Ecto neural progenitor cell (in vitro differentiated cells): ENCODE measurements around the gene TMTC2.
A peak's percentile ranks its signal among the peaks of the same experiment; 100 is the strongest.

Source experiments
- DNase-seq: peaks from one replicate; pipeline ENCODE4 v3.0.0-alpha.2; 2018; ENCODE audit warnings: low spot score

TMTC2 gene

DNA sequence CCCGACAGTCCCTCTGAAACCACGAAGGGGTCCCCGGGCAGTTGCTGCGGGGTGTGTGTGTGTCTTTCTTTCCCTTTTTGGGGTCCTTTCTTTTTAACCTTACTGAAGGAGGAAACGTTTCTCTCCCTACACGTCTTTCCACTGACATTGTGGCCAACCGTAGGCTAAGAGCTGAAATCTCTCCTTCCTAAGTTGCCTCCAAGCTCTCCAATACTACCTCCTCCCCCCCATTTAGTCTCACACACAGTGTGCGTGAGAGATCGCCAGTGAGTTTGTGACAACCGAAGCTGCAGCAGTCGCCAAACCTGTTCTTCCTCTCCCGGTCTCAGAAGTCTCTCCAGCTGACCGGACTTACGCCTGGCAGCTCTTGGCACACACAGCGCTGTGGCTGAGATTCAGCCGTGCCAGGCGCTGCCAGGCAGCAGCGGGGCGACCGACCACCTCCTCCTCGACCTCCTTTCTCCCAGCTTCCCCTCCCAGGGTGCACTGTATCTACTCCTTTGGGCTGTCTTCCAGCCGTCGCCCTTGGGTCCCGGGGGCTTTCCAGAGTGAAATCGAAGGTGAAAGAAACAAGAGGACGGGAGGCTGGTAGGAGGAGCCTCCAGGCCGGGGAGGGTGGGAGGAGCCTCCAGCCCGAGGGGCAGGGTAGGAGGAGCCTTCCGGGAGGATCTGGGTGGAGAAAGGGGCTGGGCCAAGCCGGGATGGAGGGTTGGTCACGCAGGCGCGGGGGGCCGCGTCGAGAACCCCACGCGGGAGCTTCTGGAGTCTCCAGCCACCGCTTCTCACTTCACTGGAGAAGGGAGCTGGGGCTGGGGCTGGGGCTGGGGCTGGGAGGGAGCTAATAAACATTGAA lies at the start of gene TMTC2:
Gene TMTC2 (plus strand): TSS at position 739 of the 853 bp plus-strand sequence.
- peak; percentile 96 for DNase-seq

- DNase-seq = no peak
Measured at GRCh38 chr12:82638324-82638723, 48.4 kb upstream of the TMTC2 start.

- no peak for DNase-seq
Measured at GRCh38 chr12:82644896-82645295, 41.8 kb upstream of the TMTC2 start.

GRCh38 chr12:82645414-82645813 lies 41.3 kb upstream of the TMTC2 start:
- DNase-seq = no peak

- DNase-seq = no peak
Measured at GRCh38 chr12:82647853-82648252, 38.9 kb upstream of the TMTC2 start.

DNA sequence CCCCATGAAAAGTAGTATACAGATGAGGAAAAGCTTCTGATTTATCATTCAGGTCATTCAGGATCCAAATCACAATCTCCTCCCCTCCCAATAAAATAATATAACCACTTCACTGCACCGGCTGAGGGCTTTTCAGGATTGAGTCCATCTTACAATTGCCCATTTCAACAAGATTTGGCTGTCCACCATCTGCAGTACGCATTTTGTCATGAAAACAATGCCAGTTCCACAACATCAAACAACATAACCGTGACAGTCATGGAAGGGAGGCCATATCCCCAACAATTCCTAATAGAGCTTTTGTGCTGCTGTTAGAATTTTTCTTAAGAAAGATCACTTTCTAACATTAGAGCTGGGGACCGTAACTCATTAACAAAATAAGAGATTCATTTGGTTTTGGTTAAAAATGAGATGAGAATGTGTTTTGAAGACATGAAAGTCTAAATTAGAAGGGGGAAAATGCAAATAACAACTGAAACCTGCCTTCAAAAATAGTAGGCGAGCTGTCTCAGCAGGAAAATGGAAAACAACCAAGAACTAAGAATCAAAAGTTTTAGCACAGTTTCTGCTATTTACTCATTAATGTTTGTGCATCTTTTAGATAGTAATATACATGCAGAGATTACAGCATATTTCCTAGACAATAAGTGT lies 38.3 kb upstream of the TMTC2 start:
- DNase-seq = no peak

DNA sequence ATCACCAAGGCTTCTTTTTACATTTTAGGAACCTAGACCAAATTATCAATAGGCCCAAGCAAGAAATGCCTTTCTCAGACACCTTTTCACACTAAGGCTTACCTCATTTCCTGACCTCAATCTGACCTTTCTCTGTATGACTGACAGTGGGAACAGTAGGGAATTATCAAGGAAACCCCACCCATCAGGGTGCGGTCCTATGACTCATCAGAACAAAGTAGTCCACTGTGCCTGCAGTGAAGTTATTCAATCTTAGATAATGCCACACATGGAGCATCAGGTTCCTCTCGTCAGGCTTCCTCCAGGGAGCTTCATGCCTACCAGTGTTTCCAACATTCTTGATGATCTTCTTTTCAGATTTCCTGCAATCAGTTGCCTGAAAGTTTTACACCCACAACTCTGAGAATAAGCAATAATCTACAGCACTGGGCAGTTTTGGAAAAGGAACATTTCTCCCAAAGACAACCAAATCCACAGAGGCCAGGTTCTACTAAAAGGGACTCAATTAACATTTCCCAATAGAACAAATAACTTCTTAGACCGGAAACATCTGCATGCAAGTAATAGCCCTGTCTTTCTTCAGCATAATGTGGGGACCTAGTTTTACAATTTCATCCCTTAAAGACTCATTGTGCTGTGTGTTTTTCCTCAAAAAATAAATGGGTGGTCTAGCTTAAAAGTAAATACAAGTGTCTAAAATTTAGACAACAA lies 35.9 kb upstream of the TMTC2 start:
- DNase-seq = no peak

GRCh38 chr12:82651489-82651888 lies 35.2 kb upstream of the TMTC2 start:
- DNase-seq = no peak

- DNase-seq = no peak
Measured at GRCh38 chr12:82652071-82652470, 34.6 kb upstream of the TMTC2 start.

DNA sequence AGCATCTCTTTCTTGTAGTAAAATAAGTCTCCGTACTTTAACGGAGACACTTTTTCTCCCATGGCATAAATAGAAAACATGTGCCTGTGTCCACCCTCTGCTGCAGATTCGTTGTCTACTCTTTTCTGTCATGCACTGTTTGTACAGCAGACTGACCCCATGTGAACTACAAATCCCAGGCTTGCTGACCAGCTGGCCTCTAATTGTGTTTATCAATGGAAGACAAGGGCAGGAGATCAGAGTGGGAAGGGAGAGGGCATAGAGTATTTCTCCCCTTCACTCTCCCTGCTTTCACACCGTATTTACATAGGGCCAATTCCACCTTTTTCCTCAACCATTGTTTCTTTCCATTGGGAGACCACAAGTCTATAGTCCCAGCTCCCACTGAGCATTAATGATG lies 31.0 kb upstream of the TMTC2 start:
- DNase-seq = no peak

- DNase-seq = no peak
Measured at GRCh38 chr12:82659343-82660207, 27.1 kb upstream of the TMTC2 start.

GRCh38 chr12:82660541-82661325 lies 26.0 kb upstream of the TMTC2 start:
- no peak for DNase-seq

DNA sequence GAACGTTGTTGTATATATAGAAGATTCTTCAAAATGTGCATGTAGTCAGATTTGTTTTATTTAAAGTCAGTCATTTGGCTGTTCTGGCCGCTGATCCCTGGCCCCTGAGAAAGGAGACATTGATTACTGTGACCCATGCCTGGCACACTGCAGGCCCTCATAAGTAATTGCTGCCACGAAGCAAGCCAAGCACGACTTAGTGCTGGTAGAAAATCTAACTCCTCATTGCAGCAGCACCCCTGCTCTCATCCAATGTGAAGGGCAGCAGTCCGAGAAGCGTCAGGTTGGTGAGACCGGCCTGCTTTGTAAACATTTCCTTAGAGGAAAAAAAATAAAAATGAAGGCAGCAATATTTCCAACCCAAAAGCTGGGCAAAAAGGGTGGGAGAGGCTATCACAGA lies 22.8 kb upstream of the TMTC2 start:
- DNase-seq = no peak

DNA sequence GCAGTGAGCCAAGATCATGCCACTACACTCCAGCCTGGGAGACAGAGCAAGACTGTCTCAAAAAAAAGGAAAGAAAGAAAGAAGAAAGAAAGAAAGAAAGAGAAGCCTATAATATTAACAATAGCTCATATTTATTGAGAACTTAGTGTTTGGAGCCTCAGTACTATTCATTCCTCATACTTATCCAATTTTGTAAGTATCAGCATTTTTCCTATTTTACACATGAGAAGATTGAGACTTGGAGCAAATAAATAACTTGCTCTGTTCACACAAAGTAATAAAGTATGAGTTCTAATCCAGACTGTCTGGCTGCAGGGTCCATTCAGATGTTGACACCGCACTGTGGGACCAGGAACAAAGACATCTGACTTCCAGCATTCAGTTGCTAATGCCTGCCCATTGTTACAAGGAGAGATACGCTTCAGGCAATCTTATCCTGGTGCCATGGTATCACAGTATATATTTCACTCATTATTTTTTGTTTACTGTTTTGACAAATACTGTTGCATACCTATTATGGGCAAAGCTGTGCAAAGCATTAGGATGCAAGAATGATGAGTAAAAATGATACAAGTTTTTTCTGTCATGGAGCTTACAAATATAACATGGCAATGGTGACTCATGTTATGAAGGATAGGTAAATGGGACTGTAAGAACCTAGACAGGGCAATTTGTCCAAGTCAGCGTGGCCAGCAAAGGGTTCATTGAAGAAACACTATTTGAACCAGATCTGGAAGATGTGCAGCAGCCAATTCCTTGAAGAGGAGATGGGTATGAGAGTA lies 21.4 kb upstream of the TMTC2 start:
- DNase-seq = no peak

DNA sequence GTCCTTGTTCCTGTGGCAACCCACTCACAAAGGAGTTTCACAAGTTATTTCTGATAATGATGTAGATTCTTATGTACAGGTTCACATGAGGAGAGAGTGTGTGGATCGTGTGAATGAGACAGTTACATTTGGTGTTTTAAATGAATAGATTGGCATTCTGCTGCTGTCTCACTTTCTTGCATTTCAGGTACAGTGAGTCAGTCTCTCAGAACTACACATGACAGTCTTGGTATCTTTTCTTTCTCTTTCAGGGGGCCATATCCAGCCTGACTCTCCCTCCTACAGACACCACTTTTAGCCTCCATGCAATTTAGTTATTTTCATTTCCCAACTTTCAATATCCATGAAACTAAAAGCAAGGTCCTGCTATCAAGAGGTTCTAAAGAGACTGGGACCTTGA lies 19.9 kb upstream of the TMTC2 start:
- no peak for DNase-seq

- no peak for DNase-seq
Measured at GRCh38 chr12:82671673-82672195, 15.0 kb upstream of the TMTC2 start.

- DNase-seq = no peak
Measured at GRCh38 chr12:82672811-82673495, 13.8 kb upstream of the TMTC2 start.

DNA sequence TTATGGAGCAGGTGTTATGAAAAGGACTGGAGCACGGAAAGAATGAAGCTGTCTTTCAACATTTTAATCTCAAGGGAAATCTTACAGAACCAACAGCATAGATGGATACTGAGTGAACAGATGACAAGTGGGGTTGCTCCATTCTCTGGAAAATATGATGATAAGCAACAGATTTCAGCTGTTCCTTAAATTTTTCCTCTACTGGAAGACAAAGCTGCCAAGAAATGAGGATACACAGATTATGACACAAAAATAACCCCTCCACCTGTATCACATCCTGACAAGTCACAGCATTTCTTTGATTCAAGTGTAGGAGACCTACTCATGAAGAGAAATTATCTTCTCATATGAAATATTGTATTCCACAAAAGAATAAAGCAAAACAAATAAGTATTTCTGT lies 13.0 kb upstream of the TMTC2 start:
- DNase-seq = no peak

DNA sequence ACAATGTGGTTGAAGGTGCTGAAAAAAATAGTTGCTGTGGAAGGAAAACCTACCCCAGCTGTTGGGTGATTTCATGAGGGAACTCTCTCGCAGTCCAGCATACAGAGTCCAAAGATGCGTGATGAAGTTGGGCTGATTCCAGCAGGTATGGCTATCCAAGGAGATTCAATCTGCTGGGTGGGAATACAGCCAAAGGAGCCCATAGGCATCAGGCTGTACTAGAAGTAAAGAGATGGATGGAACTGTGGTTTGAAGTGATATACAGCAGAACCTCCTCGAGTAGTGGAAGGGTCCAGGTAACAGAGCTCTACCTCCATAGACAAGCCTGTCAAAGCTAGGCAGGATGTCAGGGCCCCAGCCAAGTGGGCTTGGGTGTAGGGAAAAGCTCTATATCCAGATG lies 11.5 kb upstream of the TMTC2 start:
- DNase-seq = no peak

- DNase-seq = no peak
Measured at GRCh38 chr12:82682326-82682725, 4.4 kb upstream of the TMTC2 start.
